SK-N-SH treated with all-trans-retinoic acid at 6 μM for 48 hours (cell line): ENCODE measurements around the gene ABITRAM.
"Not testable (repeated sequence)": the region's sequence is repeated elsewhere in the genome, so short reads cannot be mapped to it uniquely, and the experiment has no call there.

Experiments used
- BACH2 ChIP-seq: fragments of 250-450 bp; sonication (Bioruptor Pico); IDR thresholded peaks from 2 replicates; pipeline ENCODE4 v1.9.0; 2021; ENCODE audit warnings: mild to moderate bottlenecking, borderline replicate concordance
- CSDC2 ChIP-seq: fragments of 250-450 bp; sonication (Bioruptor Pico); IDR thresholded peaks from 2 replicates; pipeline ENCODE4 v1.5.0; 2020; ENCODE audit warnings: mild to moderate bottlenecking, moderate library complexity
- PATZ1 ChIP-seq: fragments of 250-450 bp; sonication (Bioruptor Pico); IDR thresholded peaks from 2 replicates; pipeline ENCODE4 v1.8.0; 2020; ENCODE audit warnings: mild to moderate bottlenecking, moderate library complexity, borderline replicate concordance
- PPARA ChIP-seq: fragments of 250-450 bp; sonication (Bioruptor Pico); IDR thresholded peaks from 2 replicates; pipeline ENCODE4 v1.5.0; 2020; ENCODE audit warnings: mild to moderate bottlenecking, borderline replicate concordance
- TSHZ2 ChIP-seq: fragments of 250-450 bp; sonication (Bioruptor Pico); IDR thresholded peaks from 2 replicates; pipeline ENCODE4 v1.5.0; 2020; ENCODE audit warnings: mild to moderate bottlenecking, moderate library complexity
- ZFP3 ChIP-seq: fragments of 250-450 bp; sonication (Bioruptor Pico); IDR thresholded peaks from 2 replicates; pipeline ENCODE4 v1.5.0; 2020; ENCODE audit warnings: mild to moderate bottlenecking, moderate library complexity
- ZNF8 ChIP-seq: fragments of 450-650 bp; formaldehyde crosslinking; IDR thresholded peaks from 2 replicates; pipeline ENCODE4 v1.5.0; 2020; ENCODE audit warnings: mild to moderate bottlenecking, moderate library complexity

- not testable (repeated sequence) for TF ChIP-seq PATZ1 (CRISPR knock-in tag); PPARA; ZFP3 (CRISPR knock-in tag); CSDC2 (CRISPR knock-in tag); BACH2; TSHZ2 (CRISPR knock-in tag); ZNF8 (CRISPR knock-in tag)
Observed at GRCh38 chr9:108971392-108971791, 37.2 kb downstream of the ABITRAM start.
